Liver (tissue), 9 donors: ENCODE results near the gene GABARAPL1. TPM values are rescaled to one million over a fixed set of nuclear protein-coding genes. Genes with fewer than 3 reads are reported as not detected.
"Not testable (repeated sequence)": the region's sequence is repeated elsewhere in the genome, so short reads cannot be mapped to it uniquely, and the experiment has no call there.

Experiments
- DNase-seq: peaks from one replicate; pipeline ENCODE4 v3.0.0-alpha.2; 2017; ENCODE audit warnings: low spot score
- H3K27ac ChIP-seq, 2 donors: one replicate each; pipeline ENCODE4 v1.7.0; 2013; ENCODE audit warnings: inconsistent platforms in 2 of 2, low read length in 2 of 2, control low read depth in 1 of 2, low read depth in 1 of 2, mild to moderate bottlenecking in 1 of 2
- H3K27me3 ChIP-seq, 4 donors: one replicate each; pipeline versions ENCODE4 v1.6.1 to v1.7.0; 2013; ENCODE audit warnings: low read length in 3 of 4, inconsistent platforms in 1 of 4, mild to moderate bottlenecking in 1 of 4, moderate library complexity in 1 of 4; ENCODE audit not compliant: control insufficient read depth in 4 of 4, insufficient read depth in 4 of 4
- H3K36me3 ChIP-seq, 4 donors: one replicate each; pipeline versions ENCODE4 v1.6.1 to v1.7.0; 2013; ENCODE audit warnings: low read length in 3 of 4, mild to moderate bottlenecking in 3 of 4, low read depth in 1 of 4, moderate library complexity in 1 of 4; ENCODE audit not compliant: control insufficient read depth in 4 of 4, insufficient read depth in 3 of 4
- H3K4me1 ChIP-seq, 4 donors: one replicate each; pipeline versions ENCODE4 v1.6.1 to v1.7.0; 2013; ENCODE audit warnings: low read length in 3 of 4, mild to moderate bottlenecking in 3 of 4, moderate library complexity in 1 of 4; ENCODE audit not compliant: control insufficient read depth in 4 of 4, insufficient read depth in 4 of 4
- H3K4me3 ChIP-seq, 3 donors: one replicate each; pipeline versions ENCODE4 v1.6.1 to v1.7.0; 2013; ENCODE audit warnings: low read length in 3 of 3, control low read depth in 1 of 3, low read depth in 1 of 3, mild to moderate bottlenecking in 1 of 3
- H3K9ac ChIP-seq, 2 donors: one replicate each; pipeline ENCODE4 v1.7.0; 2013; ENCODE audit warnings: low read length in 2 of 2, mild to moderate bottlenecking in 2 of 2, moderate library complexity in 2 of 2, control low read depth in 1 of 2, low read depth in 1 of 2
- H3K9me3 ChIP-seq, 4 donors: one replicate each; pipeline versions ENCODE4 v1.6.1 to v1.7.0; 2013; ENCODE audit warnings: low read length in 3 of 4; ENCODE audit not compliant: control insufficient read depth in 4 of 4
- ATF3 ChIP-seq: IDR thresholded peaks from 2 replicates; pipeline ENCODE4 v1.6.1; 2016; ENCODE audit warnings: antibody characterized with exemption
- CTCF ChIP-seq: fragments of 150-350 bp; IDR thresholded peaks from 2 replicates; pipeline ENCODE4 v1.5.1; 2017; ENCODE audit warnings: improper control_type of control experiment, low read depth, low read length; ENCODE audit not compliant: missing input control
- FOXA1 ChIP-seq: IDR thresholded peaks from 2 replicates; pipeline ENCODE4 v1.6.1; 2016; ENCODE audit warnings: antibody characterized with exemption
- FOXA2 ChIP-seq: IDR thresholded peaks from 2 replicates; pipeline ENCODE4 v1.6.1; 2016; ENCODE audit warnings: antibody characterized with exemption
- HNF4G ChIP-seq: IDR thresholded peaks from 2 replicates; pipeline ENCODE4 v1.6.1; 2016; ENCODE audit warnings: antibody characterized with exemption
- JUND ChIP-seq, 2 donors: IDR thresholded peaks; 2 replicates each; pipeline ENCODE4 v1.6.1; 2016; ENCODE audit warnings: antibody characterized with exemption in 2 of 2
- MAX ChIP-seq: IDR thresholded peaks from 2 replicates; pipeline ENCODE4 v1.6.1; 2016; ENCODE audit warnings: antibody characterized with exemption
- NR2F2 ChIP-seq: IDR thresholded peaks from 2 replicates; pipeline ENCODE4 v1.6.1; 2016; ENCODE audit warnings: antibody characterized with exemption
- RAD21 ChIP-seq, 2 donors: IDR thresholded peaks; 2 replicates each; pipeline ENCODE4 v1.6.1; 2016; ENCODE audit warnings: antibody characterized with exemption in 2 of 2, mild to moderate bottlenecking in 2 of 2
- SP1 ChIP-seq: IDR thresholded peaks from 2 replicates; pipeline ENCODE4 v1.6.1; 2018; ENCODE audit warnings: antibody characterized with exemption, mild to moderate bottlenecking
- YY1 ChIP-seq: IDR thresholded peaks from 2 replicates; pipeline ENCODE4 v1.6.1; 2016; ENCODE audit warnings: antibody characterized with exemption, mild to moderate bottlenecking
- WGBS: extraction: QIAGEN DNeasy Blood & Tissue Kit; methylation state at CpG from one replicate; pipeline ENCODE4 v1.1.7; 2013; 5-methylcytosine and 5-hydroxymethylcytosine counted together
- polyA plus RNA-seq, 2 donors: library from polyadenylated mRNA; stranded (reverse) in 1 of 2; unstranded in 1 of 2; fragments of 200-250 nt in 1 of 2; fragments of >200 nt in 1 of 2; fragmentation: Nextera tagmentation in 1 of 2; extraction: Ambion mirVana in 1 of 2; gene quantifications; one replicate each; pipeline versions ENCODE4 v1.2.1 to v1.2.3, GENCODE V29; 2013 to 2015
- total RNA-seq, 2 donors: library from RNA; depleted of rRNA; stranded (reverse); fragments of >200 nt; gene quantifications; one replicate each; pipeline ENCODE4 v1.2.3, GENCODE V29; 2014
- donor health status: healthy.
- donor health status: healthy.
- donor health status: healthy.
- donor health status: healthy.
- donor health status: healthy.

Gene GABARAPL1
- total and polyA plus RNA-seq, 4 donors: 18.0 to 118 (median 53.0) TPM

GRCh38 chr12:10186299-10186698, 26.4 kb upstream of the GABARAPL1 start (continued):
- no peak for TF ChIP-seq CTCF
- no peak for TF ChIP-seq MAX

GRCh38 chr12:10186958-10187357, 25.7 kb upstream of the GABARAPL1 start:
- not testable (repeated sequence) for H3K4me3 ChIP-seq, DNase-seq, H3K4me1 ChIP-seq, H3K9me3 ChIP-seq, H3K9ac ChIP-seq, H3K27me3 ChIP-seq, H3K36me3 ChIP-seq, H3K27ac ChIP-seq
- 79% methylated on average over 6 of the region's 6 CpGs for WGBS

- Histone ChIP-seq H3K9me3 (no peaks in the 10 kb centered on the region), H3K4me3 (no peak overlapping the region), H3K9ac (no peak overlapping the region), H3K4me1 (no peaks in the 10 kb centered on the region), H3K36me3 (no peaks in the 10 kb centered on the region), H3K27me3 (peaks cover 0 to 2% (median 0%) of the 10 kb centered on the region in 4 donors), H3K27ac (no peak overlapping the region)
- TF ChIP-seq FOXA2: no peak
- no peak for TF ChIP-seq ATF3
- TF ChIP-seq SP1: no peak
- WGBS: 78% methylated on average over 5 of the region's 5 CpGs
- DNase-seq: no peak
Observed at GRCh38 chr12:10189653-10190052, 23.0 kb upstream of the GABARAPL1 start.

GRCh38 chr12:10190558-10191388, 21.9 kb upstream of the GABARAPL1 start:
- DNase-seq: peak; percentile 46
- H3K36me3 ChIP-seq: no peaks in the 10 kb centered on the region
- H3K27ac ChIP-seq: no peak overlapping the region
- H3K4me3 ChIP-seq: no peak overlapping the region
- TF ChIP-seq HNF4G (no peak), JUND (IDR thresholded peaks at IDR 0.05) (no peak), CTCF (peak; percentile 75), RAD21 (IDR thresholded peaks at IDR 0.05) (peak; percentile 89 to 95), FOXA1 (no peak), YY1 (no peak), MAX (no peak), NR2F2 (no peak)
- H3K9me3 ChIP-seq: no peaks in the 10 kb centered on the region
- WGBS: 37% methylated on average over 13 of the region's 13 CpGs
- H3K4me1 ChIP-seq: no peaks in the 10 kb centered on the region
- peaks cover 0 to 2% (median 0%) of the 10 kb centered on the region in 4 donors for H3K27me3 ChIP-seq
- no peak overlapping the region for H3K9ac ChIP-seq
